Thyroid gland (tissue), 4 donors: ENCODE results near the gene UGT1A6. TPM values are rescaled to one million over a fixed set of nuclear protein-coding genes. Genes with fewer than 3 reads are reported as not detected.

Experiments used
- DNase-seq, 2 donors: peaks; one replicate each; pipeline ENCODE4 v3.0.0-alpha.2; 2019
- H3K27ac ChIP-seq, 3 donors: fragments of 200-600 bp; sonication (generic); 1 replicate in 2 of 3; 2 replicates in 1 of 3; pipeline ENCODE4 v1.5.1; 2016 to 2019; ENCODE audit warnings: mild to moderate bottlenecking in 1 of 3, moderate library complexity in 1 of 3
- H3K27me3 ChIP-seq: fragments of 200-600 bp; sonication (generic); one replicate; pipeline ENCODE4 v1.5.1; 2019
- H3K36me3 ChIP-seq, 2 donors: fragments of 200-600 bp; sonication (generic); one replicate each; pipeline ENCODE4 v1.5.1; 2016 to 2019
- H3K4me1 ChIP-seq, 2 donors: fragments of 200-600 bp; sonication (generic); one replicate each; pipeline ENCODE4 v1.5.1; 2017 to 2019
- H3K4me3 ChIP-seq, 3 donors: fragments of 200-600 bp; sonication (generic); replicated peaks in 1 of 3; 1 replicate in 2 of 3; 2 replicates in 1 of 3; pipeline ENCODE4 v1.5.1; 2016; ENCODE audit warnings: mild to moderate bottlenecking in 1 of 3
- H3K9me3 ChIP-seq: fragments of 200-600 bp; sonication (generic); one replicate; pipeline ENCODE4 v1.5.1; 2017
- POLR2A ChIP-seq, 2 donors: fragments of 450-650 bp; IDR thresholded peaks; one replicate each; pipeline ENCODE4 v1.6.1; 2017; ENCODE audit warnings: antibody characterized with exemption in 2 of 2, mild to moderate bottlenecking in 2 of 2, moderate library complexity in 1 of 2
- WGBS, 2 donors: methylation state at CpG; one replicate each; pipeline ENCODE4 v1.1.5; 2017; 5-methylcytosine and 5-hydroxymethylcytosine counted together
- intact Hi-C: fragments of 100-400 bp; cut with DNase I; formaldehyde crosslinking; loops from one replicate; pipeline ENCODE4 v1.15.1; 2023
- total RNA-seq, 4 donors: library from RNA; depleted of rRNA; stranded (reverse); fragments of >200 nt; gene quantifications; one replicate each; pipeline ENCODE4 v1.2.3, GENCODE V29; 2016
- TF ChIP-seq, protein P1 (sequence below), 6 experiments: fragments of 200-600 bp in 3 of 6; fragments of 450-650 bp in 3 of 6; sonication (generic) in 3 of 6; IDR thresholded peaks; one replicate each; pipeline ENCODE4 v1.5.1; 2016 to 2019; ENCODE audit warnings: antibody characterized with exemption in 6 of 6, mild to moderate bottlenecking in 2 of 6, inconsistent platforms in 1 of 6, moderate library complexity in 1 of 6

The UGT1A6 gene
- total RNA-seq, 4 donors from 2014 or later: 0.81 to 6.2 (median 3.5) TPM

DNA sequence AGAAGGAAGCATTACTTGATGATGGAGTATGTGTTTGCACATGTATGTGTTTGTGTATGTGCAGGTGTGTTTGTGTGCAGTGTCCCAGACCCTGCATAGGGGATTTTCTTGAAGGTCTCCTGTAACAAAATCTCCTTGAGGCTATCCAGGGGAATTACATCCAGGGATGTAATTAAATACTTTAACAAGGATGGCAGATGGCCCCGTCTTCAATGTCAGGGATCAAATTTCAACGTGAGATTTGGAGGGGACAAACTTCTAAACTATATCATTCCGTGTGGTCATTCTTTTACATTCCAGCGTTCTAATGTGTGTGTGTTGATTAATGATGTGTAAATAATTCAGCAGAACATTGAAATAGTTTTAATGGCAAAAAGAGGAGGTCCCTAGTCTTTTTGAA is 17.7 kb upstream of the UGT1A6 start:
- TF ChIP-seq, protein P1, sequence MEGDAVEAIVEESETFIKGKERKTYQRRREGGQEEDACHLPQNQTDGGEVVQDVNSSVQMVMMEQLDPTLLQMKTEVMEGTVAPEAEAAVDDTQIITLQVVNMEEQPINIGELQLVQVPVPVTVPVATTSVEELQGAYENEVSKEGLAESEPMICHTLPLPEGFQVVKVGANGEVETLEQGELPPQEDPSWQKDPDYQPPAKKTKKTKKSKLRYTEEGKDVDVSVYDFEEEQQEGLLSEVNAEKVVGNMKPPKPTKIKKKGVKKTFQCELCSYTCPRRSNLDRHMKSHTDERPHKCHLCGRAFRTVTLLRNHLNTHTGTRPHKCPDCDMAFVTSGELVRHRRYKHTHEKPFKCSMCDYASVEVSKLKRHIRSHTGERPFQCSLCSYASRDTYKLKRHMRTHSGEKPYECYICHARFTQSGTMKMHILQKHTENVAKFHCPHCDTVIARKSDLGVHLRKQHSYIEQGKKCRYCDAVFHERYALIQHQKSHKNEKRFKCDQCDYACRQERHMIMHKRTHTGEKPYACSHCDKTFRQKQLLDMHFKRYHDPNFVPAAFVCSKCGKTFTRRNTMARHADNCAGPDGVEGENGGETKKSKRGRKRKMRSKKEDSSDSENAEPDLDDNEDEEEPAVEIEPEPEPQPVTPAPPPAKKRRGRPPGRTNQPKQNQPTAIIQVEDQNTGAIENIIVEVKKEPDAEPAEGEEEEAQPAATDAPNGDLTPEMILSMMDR (IDR thresholded peaks at IDR 0.05): no peak
- no peak for TF ChIP-seq POLR2A (IDR thresholded peaks at IDR 0.05)
- intact Hi-C loops: no loop called here
- no peaks in the 10 kb centered on the region for H3K4me1 ChIP-seq
- no peaks in the 10 kb centered on the region for H3K9me3 ChIP-seq
- no peak overlapping the region for H3K27ac ChIP-seq
- no peak overlapping the region for H3K4me3 ChIP-seq
- H3K27me3 ChIP-seq: no peaks in the 10 kb centered on the region
- WGBS, 2 donors: 46 to 55% methylated on average over 4 of the region's 4 CpGs
- H3K36me3 ChIP-seq: no peaks in the 10 kb centered on the region
- no peak for DNase-seq

DNA sequence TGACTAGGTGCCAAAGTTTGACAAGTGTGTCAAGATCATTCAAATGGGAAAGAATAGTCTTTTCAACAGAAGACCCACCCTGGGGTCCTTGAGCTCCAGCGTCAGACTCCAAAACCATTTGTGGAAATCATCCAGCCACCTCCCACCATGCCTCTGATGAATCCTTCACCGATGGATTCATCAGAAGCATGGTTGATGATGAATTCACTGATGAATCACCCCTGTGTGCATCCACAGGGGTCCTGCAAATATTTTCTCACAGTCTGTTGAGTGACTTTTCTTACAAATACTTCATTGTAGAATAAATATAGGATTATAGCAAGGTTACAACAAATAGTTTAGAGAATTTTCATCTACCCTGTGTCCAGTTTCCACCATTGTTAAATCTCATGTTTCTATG is 16.6 kb upstream of the UGT1A6 start:
- Histone ChIP-seq H3K4me3 (no peak overlapping the region), H3K27ac (no peak overlapping the region), H3K4me1 (no peaks in the 10 kb centered on the region), H3K27me3 (no peaks in the 10 kb centered on the region), H3K9me3 (no peaks in the 10 kb centered on the region), H3K36me3 (no peaks in the 10 kb centered on the region)
- no peak for DNase-seq
- TF ChIP-seq, protein P1 (IDR thresholded peaks at IDR 0.05): no peak
- no peak for TF ChIP-seq POLR2A (IDR thresholded peaks at IDR 0.05)
- intact Hi-C loops: no loop called here
- WGBS, 2 donors: 78 to 88% methylated on average over 2 of the region's 2 CpGs

DNA sequence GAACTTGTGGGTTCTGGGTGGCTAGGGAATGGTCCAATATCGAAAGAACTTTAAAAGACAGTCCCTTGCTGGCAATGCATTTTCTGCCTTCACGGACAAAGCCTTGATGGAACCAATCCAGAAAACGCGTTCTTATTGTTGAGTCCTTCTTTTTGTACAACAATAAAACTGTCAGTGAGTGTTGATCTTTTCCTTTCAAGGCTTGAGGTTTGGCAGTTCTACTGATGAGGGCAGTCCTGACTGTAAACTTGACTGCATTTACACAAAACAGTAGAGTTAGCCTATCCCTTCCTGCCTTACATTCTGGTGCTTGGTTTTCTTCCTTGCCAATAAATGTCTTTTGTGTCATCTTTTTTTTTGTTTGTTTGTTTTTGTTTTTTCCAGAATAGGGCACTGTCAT is 13.5 kb upstream of the UGT1A6 start:
- DNase-seq: no peak
- TF ChIP-seq POLR2A (IDR thresholded peaks at IDR 0.05): no peak
- TF ChIP-seq, protein P1 (IDR thresholded peaks at IDR 0.05): no peak
- no peak overlapping the region for H3K27ac ChIP-seq
- intact Hi-C loops: no loop called here
- no peaks in the 10 kb centered on the region for H3K36me3 ChIP-seq
- no peaks in the 10 kb centered on the region for H3K27me3 ChIP-seq
- H3K9me3 ChIP-seq: no peaks in the 10 kb centered on the region
- H3K4me1 ChIP-seq: no peaks in the 10 kb centered on the region
- 77 to 88% methylated on average over 4 of the region's 4 CpGs for WGBS, 2 donors
- H3K4me3 ChIP-seq: no peak overlapping the region

DNA sequence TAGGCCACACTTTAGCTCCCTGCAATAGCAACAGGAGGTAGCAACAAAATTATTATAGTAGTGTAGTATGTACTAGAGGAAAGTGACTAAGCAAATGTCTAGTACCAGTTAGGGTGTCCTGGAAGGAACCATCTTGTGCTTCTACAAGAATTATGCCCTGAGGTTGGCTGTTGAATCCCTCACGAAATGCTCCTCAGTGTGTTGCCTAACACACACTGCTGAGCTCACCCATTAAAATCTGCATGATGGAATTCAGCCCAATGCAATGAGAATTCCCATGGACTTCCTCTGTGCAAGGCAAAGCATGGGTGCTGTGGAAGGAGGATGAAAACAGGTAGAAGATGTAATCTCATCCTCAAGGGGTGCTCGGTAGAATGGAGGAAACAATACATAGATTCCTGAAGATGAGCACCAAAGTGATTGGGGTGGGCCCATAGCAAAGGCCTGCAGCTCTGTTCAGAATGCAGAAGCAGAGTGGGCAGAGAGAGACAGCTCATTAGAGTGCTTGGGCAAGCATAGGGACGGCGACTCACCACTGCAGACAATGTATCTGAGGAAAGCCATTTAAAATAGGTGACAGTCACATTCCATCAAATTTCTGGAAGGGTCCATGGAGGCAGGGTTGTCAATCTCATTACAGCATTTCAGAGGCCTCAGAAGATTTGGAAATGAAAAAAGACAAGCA is 12.2 kb upstream of the UGT1A6 start:
- no peaks in the 10 kb centered on the region for H3K9me3 ChIP-seq

DNA sequence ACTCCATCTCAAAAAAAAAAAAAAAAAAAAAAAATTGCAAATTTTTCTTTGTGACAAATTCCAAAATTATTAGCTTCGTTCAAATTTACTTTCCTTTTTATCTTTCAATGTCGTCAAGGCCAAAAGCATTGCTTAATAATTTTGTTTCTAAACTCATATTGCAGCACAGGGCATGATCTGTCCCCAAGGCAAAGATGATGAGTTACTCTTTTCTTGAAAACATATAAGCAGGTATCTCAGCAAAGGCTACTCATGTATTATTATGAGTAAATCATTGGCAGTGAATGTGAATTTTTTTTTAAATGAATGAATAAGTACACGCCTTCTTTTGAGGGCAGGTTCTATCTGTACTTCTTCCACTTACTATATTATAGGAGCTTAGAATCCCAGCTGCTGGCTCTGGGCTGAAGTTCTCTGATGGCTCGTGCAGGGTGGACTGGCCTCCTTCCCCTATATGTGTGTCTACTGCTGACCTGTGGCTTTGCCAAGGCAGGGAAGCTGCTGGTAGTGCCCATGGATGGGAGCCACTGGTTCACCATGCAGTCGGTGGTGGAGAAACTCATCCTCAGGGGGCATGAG is 11.1 kb upstream of the UGT1A6 start, which contains the start of gene UGT1A7:
Gene UGT1A7, plus strand, starts transcription at position 381 of the 579 bp plus-strand sequence. Its CDS starts 37 bp downstream, at position 418.
- Histone ChIP-seq H3K4me1 (no peaks in the 10 kb centered on the region), H3K4me3 (no peak within 1 kb of the TSS), H3K27me3 (no peaks in the 10 kb centered on the region), H3K9me3 (no peaks in the 10 kb centered on the region), H3K36me3 (no peaks in the 10 kb centered on the region), H3K27ac (no peak within 1 kb of the TSS)
- no peak for DNase-seq
- TF ChIP-seq POLR2A (IDR thresholded peaks at IDR 0.05): no peak
- TF ChIP-seq, protein P1 (IDR thresholded peaks at IDR 0.05): no peak
- 80% methylated on average over 5 of the region's 5 CpGs for WGBS, 2 donors
- intact Hi-C loops: no loop called here

More for the DNA sequence above, 12.2 kb upstream of the UGT1A6 start:
- Histone ChIP-seq H3K27me3 (no peaks in the 10 kb centered on the region), H3K27ac (no peak overlapping the region), H3K36me3 (no peaks in the 10 kb centered on the region), H3K4me3 (no peak overlapping the region), H3K4me1 (no peaks in the 10 kb centered on the region)
- TF ChIP-seq POLR2A (IDR thresholded peaks at IDR 0.05): no peak
- TF ChIP-seq, protein P1 (IDR thresholded peaks at IDR 0.05): no peak
- 75 to 82% methylated on average over 4 of the region's 4 CpGs for WGBS, 2 donors
- intact Hi-C loops: no loop called here
- DNase-seq: no peak
